SK-N-SH (cell line): ENCODE measurements around the gene ZNRF1. TPM values are rescaled to one million over a fixed set of nuclear protein-coding genes. Genes with fewer than 3 reads are reported as not detected.

Experiments used
- CTCF ChIA-PET: fragments of 300-600, 350-600 bp; formaldehyde crosslinking; extraction: SDS; loops from one replicate; lab custom pipeline; 2021; lab: Yijun Ruan, JAX
- POLR2A ChIA-PET: fragments of 350-600 bp; sonication (Branson Sonifier 250); formaldehyde crosslinking; extraction: SDS; loops from one replicate; lab custom pipeline; 2020; ENCODE audit warnings: antibody characterized with exemption, inconsistent platforms; lab: Yijun Ruan, JAX
- DNase-seq: peaks from one replicate; pipeline ENCODE4 v3.0.0; 2012
- H2AFZ ChIP-seq: fragments of 200-600 bp; sonication (generic); 2 replicates; pipeline ENCODE4 v1.8.1; 2016; ENCODE audit warnings: antibody characterized with exemption, mild to moderate bottlenecking, low read depth
- H3F3A ChIP-seq: fragments of 200-600 bp; sonication (generic); replicated peaks from 2 replicates; pipeline ENCODE3; 2016; ENCODE audit warnings: antibody characterized with exemption, mild to moderate bottlenecking; ENCODE audit not compliant: insufficient read depth
- H3K27ac ChIP-seq, 2 experiments: fragments of 200-500 bp in 1 of 2; fragments of 200-600 bp in 1 of 2; sonication (Bioruptor generic) in 1 of 2; sonication (generic), shearing (Covaris generic) in 1 of 2; 2 replicates each; pipeline versions ENCODE4 v1.5.1 to v1.6.1; 2014 to 2016; ENCODE audit warnings: low read depth in 2 of 2, inconsistent platforms in 1 of 2, low read length in 1 of 2, mild to moderate bottlenecking in 1 of 2, mixed read lengths in 1 of 2
- H3K27me3 ChIP-seq: fragments of 200-600 bp; sonication (generic), shearing (Covaris generic); 2 replicates; pipeline ENCODE4 v1.6.1; 2016; ENCODE audit warnings: mixed run types; ENCODE audit not compliant: insufficient read depth
- H3K36me3 ChIP-seq, 2 experiments: fragments of 200-500 bp in 1 of 2; fragments of 200-600 bp in 1 of 2; sonication (Bioruptor generic) in 1 of 2; sonication (generic) in 1 of 2; replicated peaks in 1 of 2; 2 replicates each; pipeline versions ENCODE3 to v1.5.1; 2014 to 2016; ENCODE audit warnings: low read length in 1 of 2, mild to moderate bottlenecking in 1 of 2; ENCODE audit not compliant: insufficient read depth in 2 of 2, control insufficient read depth in 1 of 2
- H3K4me1 ChIP-seq, 2 experiments: fragments of 200-500 bp in 1 of 2; fragments of 200-600 bp in 1 of 2; sonication (Bioruptor generic) in 1 of 2; sonication (generic), shearing (Covaris generic) in 1 of 2; 2 replicates each; pipeline versions ENCODE4 v1.5.1 to v1.6.1; 2014 to 2016; ENCODE audit warnings: low read depth in 1 of 2, low read length in 1 of 2, mixed run types in 1 of 2; ENCODE audit not compliant: insufficient read depth in 2 of 2, control insufficient read depth in 1 of 2
- H3K4me2 ChIP-seq: fragments of 200-600 bp; sonication (generic), shearing (Covaris generic); 2 replicates; pipeline ENCODE4 v1.6.1; 2017; ENCODE audit warnings: mixed run types
- H3K4me3 ChIP-seq, 2 experiments: fragments of 200-500 bp in 1 of 2; fragments of 200-600 bp in 1 of 2; sonication (Bioruptor generic) in 1 of 2; sonication (generic), shearing (Covaris generic) in 1 of 2; 2 replicates each; pipeline versions ENCODE4 v1.5.1 to v1.8.1; 2014 to 2016; ENCODE audit warnings: low read depth in 2 of 2, inconsistent platforms in 1 of 2, low read length in 1 of 2, mild to moderate bottlenecking in 1 of 2, mixed read lengths in 1 of 2, moderate library complexity in 1 of 2
- H3K79me2 ChIP-seq: fragments of 200-600 bp; sonication (generic); 2 replicates; pipeline ENCODE4 v1.8.1; 2017; ENCODE audit warnings: mild to moderate bottlenecking; ENCODE audit not compliant: insufficient read depth
- H3K9ac ChIP-seq: fragments of 200-600 bp; sonication (generic); 2 replicates; pipeline ENCODE4 v1.6.1; 2017; ENCODE audit warnings: mixed run types
- H3K9me2 ChIP-seq: fragments of 200-600 bp; sonication (generic); 2 replicates; pipeline ENCODE4 v1.6.1; 2017; ENCODE audit warnings: mixed run types
- H3K9me3 ChIP-seq: fragments of 200-600 bp; sonication (generic); 2 replicates; pipeline ENCODE4 v1.6.1; 2017; ENCODE audit warnings: mixed run types, mild to moderate bottlenecking, moderate library complexity
- H4K20me1 ChIP-seq: fragments of 200-600 bp; sonication (generic); 2 replicates; pipeline ENCODE4 v1.6.1; 2017; ENCODE audit warnings: mild to moderate bottlenecking, mixed run types; ENCODE audit not compliant: insufficient read depth
- CHD2 ChIP-seq: fragments of 150-350 bp; IDR thresholded peaks from 2 replicates; pipeline ENCODE4 v1.6.1; 2018; ENCODE audit warnings: low read length; ENCODE audit not compliant: partially characterized antibody
- ELF1 ChIP-seq: IDR thresholded peaks from 2 replicates; pipeline ENCODE4 v1.4.0; 2012
- EP300 ChIP-seq, 2 experiments: IDR thresholded peaks; 2 replicates each; pipeline versions ENCODE4 v1.4.0 to v1.6.1; 2012; ENCODE audit warnings: borderline replicate concordance in 1 of 2, low read depth in 1 of 2, low read length in 1 of 2
- FOXJ3 ChIP-seq: sonication (generic); formaldehyde crosslinking; IDR thresholded peaks from 2 replicates; pipeline ENCODE4 v1.5.1; 2020; ENCODE audit warnings: mild to moderate bottlenecking, missing genetic modification reagents
- FOXM1 ChIP-seq: IDR thresholded peaks from 2 replicates; pipeline ENCODE4 v1.4.0; 2012; ENCODE audit warnings: low read depth, mild to moderate bottlenecking
- GABPA ChIP-seq: IDR thresholded peaks from 2 replicates; pipeline ENCODE4 v1.4.0; 2012; ENCODE audit warnings: low read depth, mild to moderate bottlenecking
- GATA2 ChIP-seq: sonication (generic); formaldehyde crosslinking; IDR thresholded peaks from 2 replicates; pipeline ENCODE4 v1.5.0; 2020; ENCODE audit warnings: mild to moderate bottlenecking, missing genetic modification reagents
- MEF2A ChIP-seq: IDR thresholded peaks from 2 replicates; pipeline ENCODE4 v1.4.0; 2012; ENCODE audit warnings: low read depth, borderline replicate concordance
- RCOR1 ChIP-seq: fragments of 150-350 bp; IDR thresholded peaks from 2 replicates; pipeline ENCODE4 v1.6.1; 2017; ENCODE audit warnings: antibody characterized with exemption, low read length
- RFX5 ChIP-seq: IDR thresholded peaks from 2 replicates; pipeline ENCODE4 v1.6.1; 2012; ENCODE audit warnings: mild to moderate bottlenecking, improper control_type of control experiment, low read length
- RXRA ChIP-seq: IDR thresholded peaks from 2 replicates; pipeline ENCODE4 v1.4.0; 2012; ENCODE audit warnings: low read depth, mild to moderate bottlenecking, borderline replicate concordance
- TCF12 ChIP-seq: IDR thresholded peaks from 2 replicates; pipeline ENCODE4 v1.4.0; 2012
- WGBS: methylation state at CpG from one replicate; pipeline ENCODE4 v1.1.6; 2017; ENCODE audit warnings: low lambda C conversion rate; 5-methylcytosine and 5-hydroxymethylcytosine counted together
- polyA plus RNA-seq, 3 experiments: library from polyadenylated mRNA; depleted of rRNA; stranded (reverse); fragments of >200 nt; gene quantifications; 2 replicates each; pipeline ENCODE4 v1.2.3, GENCODE V29; 2012
- TF ChIP-seq, protein P1 (sequence below): IDR thresholded peaks from 2 replicates; pipeline ENCODE4 v1.6.1; 2012; ENCODE audit warnings: mild to moderate bottlenecking, low read depth, low read length, moderate library complexity
- TF ChIP-seq, protein P2 (sequence below): IDR thresholded peaks from 2 replicates; pipeline ENCODE4 v1.4.0; 2012; ENCODE audit warnings: low read depth, borderline replicate concordance
- TF ChIP-seq, protein P3 (sequence below): fragments of 150-350 bp; IDR thresholded peaks from 2 replicates; pipeline ENCODE4 v1.6.1; 2017; ENCODE audit warnings: antibody characterized with exemption, low read length, low read depth, borderline replicate concordance
- TF ChIP-seq, protein P4 (sequence below): IDR thresholded peaks from 2 replicates; pipeline ENCODE4; 2012
- TF ChIP-seq, protein P5 (sequence below): IDR thresholded peaks from 2 replicates; pipeline ENCODE4 v1.4.0; 2012; ENCODE audit warnings: low read depth
- TF ChIP-seq, protein P6 (sequence below): fragments of 150-350 bp; IDR thresholded peaks from 2 replicates; pipeline ENCODE4 v1.6.1; 2016; ENCODE audit warnings: mild to moderate bottlenecking, low read depth, low read length

The ZNRF1 gene
- polyA plus RNA-seq, 1 of the 3 experiments (the other 2 are of a cell fraction) = 23.7 TPM

DNA sequence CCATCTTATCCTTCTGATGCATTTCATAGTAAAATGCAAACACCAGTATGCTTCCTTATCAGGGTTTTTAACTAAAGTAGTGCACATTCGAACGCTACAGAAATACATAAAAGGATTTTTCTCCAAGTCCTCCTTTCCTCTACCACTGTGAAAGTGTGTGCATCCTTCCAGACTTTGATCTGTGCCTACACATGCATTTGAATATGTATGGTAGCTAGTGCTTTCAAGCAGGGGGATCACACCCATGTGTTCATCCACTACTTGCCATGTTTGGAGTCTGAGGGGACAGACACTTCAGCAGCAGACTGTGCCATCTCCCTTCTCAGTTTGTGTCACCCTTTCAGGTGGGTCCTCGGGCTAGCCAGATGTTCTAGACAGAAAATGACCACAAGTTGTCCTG is 102.8 kb downstream of the ZNRF1 start:
- no peaks in the 10 kb centered on the region for H3K36me3 ChIP-seq
- WGBS = 99% methylated on average over 3 of the region's 3 CpGs
- H3K4me1 ChIP-seq = peaks cover 29 to 52% of the 10 kb centered on the region in 2 experiments; a peak in 3 of 4 replicates
- H3K4me3 ChIP-seq = no peak overlapping the region
- peaks cover 14% of the 10 kb centered on the region for H4K20me1 ChIP-seq
- H2AFZ ChIP-seq = no peak overlapping the region
- ChIA-PET POLR2A (no interaction called here), CTCF (interaction anchor here (1.2 to 8.7 kb wide), 2 partner anchors 9 to 104 kb away, joined by 7 to 56 read pairs; partner anchors contain the start of gene ZNRF1)
- H3K27ac ChIP-seq = no peak overlapping the region
- H3K79me2 ChIP-seq = peaks cover 15% of the 10 kb centered on the region; the same call in 1 of the 2 replicates
- H3K9me3 ChIP-seq = no peaks in the 10 kb centered on the region
- H3K9ac ChIP-seq = no peak overlapping the region
- TF ChIP-seq RCOR1 (no peak), FOXJ3 (no peak), FOXM1 (no peak), RFX5 (no peak), RXRA (no peak), MEF2A (no peak), CHD2 (no peak), ELF1 (no peak), GABPA (no peak), GATA2 (CRISPR knock-in tag) (no peak), EP300 (IDR thresholded peaks at IDR 0.05; ENCODE audit: borderline replicate concordance in 1 of 2, low read depth in 1 of 2, low read length in 1 of 2) (no peak), TCF12 (no peak)
- TF ChIP-seq, protein P1, sequence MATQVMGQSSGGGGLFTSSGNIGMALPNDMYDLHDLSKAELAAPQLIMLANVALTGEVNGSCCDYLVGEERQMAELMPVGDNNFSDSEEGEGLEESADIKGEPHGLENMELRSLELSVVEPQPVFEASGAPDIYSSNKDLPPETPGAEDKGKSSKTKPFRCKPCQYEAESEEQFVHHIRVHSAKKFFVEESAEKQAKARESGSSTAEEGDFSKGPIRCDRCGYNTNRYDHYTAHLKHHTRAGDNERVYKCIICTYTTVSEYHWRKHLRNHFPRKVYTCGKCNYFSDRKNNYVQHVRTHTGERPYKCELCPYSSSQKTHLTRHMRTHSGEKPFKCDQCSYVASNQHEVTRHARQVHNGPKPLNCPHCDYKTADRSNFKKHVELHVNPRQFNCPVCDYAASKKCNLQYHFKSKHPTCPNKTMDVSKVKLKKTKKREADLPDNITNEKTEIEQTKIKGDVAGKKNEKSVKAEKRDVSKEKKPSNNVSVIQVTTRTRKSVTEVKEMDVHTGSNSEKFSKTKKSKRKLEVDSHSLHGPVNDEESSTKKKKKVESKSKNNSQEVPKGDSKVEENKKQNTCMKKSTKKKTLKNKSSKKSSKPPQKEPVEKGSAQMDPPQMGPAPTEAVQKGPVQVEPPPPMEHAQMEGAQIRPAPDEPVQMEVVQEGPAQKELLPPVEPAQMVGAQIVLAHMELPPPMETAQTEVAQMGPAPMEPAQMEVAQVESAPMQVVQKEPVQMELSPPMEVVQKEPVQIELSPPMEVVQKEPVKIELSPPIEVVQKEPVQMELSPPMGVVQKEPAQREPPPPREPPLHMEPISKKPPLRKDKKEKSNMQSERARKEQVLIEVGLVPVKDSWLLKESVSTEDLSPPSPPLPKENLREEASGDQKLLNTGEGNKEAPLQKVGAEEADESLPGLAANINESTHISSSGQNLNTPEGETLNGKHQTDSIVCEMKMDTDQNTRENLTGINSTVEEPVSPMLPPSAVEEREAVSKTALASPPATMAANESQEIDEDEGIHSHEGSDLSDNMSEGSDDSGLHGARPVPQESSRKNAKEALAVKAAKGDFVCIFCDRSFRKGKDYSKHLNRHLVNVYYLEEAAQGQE = no peak
- TF ChIP-seq, protein P2, sequence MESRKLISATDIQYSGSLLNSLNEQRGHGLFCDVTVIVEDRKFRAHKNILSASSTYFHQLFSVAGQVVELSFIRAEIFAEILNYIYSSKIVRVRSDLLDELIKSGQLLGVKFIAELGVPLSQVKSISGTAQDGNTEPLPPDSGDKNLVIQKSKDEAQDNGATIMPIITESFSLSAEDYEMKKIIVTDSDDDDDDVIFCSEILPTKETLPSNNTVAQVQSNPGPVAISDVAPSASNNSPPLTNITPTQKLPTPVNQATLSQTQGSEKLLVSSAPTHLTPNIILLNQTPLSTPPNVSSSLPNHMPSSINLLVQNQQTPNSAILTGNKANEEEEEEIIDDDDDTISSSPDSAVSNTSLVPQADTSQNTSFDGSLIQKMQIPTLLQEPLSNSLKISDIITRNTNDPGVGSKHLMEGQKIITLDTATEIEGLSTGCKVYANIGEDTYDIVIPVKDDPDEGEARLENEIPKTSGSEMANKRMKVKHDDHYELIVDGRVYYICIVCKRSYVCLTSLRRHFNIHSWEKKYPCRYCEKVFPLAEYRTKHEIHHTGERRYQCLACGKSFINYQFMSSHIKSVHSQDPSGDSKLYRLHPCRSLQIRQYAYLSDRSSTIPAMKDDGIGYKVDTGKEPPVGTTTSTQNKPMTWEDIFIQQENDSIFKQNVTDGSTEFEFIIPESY = no peak
- TF ChIP-seq, protein P3, sequence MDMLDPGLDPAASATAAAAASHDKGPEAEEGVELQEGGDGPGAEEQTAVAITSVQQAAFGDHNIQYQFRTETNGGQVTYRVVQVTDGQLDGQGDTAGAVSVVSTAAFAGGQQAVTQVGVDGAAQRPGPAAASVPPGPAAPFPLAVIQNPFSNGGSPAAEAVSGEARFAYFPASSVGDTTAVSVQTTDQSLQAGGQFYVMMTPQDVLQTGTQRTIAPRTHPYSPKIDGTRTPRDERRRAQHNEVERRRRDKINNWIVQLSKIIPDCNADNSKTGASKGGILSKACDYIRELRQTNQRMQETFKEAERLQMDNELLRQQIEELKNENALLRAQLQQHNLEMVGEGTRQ = no peak
- TF ChIP-seq, protein P4, sequence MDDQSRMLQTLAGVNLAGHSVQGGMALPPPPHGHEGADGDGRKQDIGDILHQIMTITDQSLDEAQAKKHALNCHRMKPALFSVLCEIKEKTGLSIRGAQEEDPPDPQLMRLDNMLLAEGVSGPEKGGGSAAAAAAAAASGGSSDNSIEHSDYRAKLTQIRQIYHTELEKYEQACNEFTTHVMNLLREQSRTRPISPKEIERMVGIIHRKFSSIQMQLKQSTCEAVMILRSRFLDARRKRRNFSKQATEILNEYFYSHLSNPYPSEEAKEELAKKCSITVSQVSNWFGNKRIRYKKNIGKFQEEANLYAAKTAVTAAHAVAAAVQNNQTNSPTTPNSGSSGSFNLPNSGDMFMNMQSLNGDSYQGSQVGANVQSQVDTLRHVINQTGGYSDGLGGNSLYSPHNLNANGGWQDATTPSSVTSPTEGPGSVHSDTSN = no peak
- TF ChIP-seq, protein P5, sequence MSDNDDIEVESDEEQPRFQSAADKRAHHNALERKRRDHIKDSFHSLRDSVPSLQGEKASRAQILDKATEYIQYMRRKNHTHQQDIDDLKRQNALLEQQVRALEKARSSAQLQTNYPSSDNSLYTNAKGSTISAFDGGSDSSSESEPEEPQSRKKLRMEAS = no peak
- TF ChIP-seq, protein P6, sequence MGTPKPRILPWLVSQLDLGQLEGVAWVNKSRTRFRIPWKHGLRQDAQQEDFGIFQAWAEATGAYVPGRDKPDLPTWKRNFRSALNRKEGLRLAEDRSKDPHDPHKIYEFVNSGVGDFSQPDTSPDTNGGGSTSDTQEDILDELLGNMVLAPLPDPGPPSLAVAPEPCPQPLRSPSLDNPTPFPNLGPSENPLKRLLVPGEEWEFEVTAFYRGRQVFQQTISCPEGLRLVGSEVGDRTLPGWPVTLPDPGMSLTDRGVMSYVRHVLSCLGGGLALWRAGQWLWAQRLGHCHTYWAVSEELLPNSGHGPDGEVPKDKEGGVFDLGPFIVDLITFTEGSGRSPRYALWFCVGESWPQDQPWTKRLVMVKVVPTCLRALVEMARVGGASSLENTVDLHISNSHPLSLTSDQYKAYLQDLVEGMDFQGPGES = no peak
- H3K4me2 ChIP-seq = no peak overlapping the region
- no peaks in the 10 kb centered on the region for H3F3A ChIP-seq
- DNase-seq = no peak
- H3K27me3 ChIP-seq = no peaks in the 10 kb centered on the region
- H3K9me2 ChIP-seq = no peaks in the 10 kb centered on the region
